H1 (cell line): ENCODE measurements around the gene DSCAM.

Experiments
- ASH2L ChIP-seq: fragments of 200-600, 300-600 bp; sonication (generic); IDR thresholded peaks from one replicate; pipeline ENCODE4 v1.7.1; 2017; ENCODE audit warnings: low read length
- EZH2 ChIP-seq: fragments of 200-600 bp; sonication (generic); IDR thresholded peaks from 2 replicates; pipeline ENCODE4 v1.7.1; 2012; ENCODE audit warnings: low read depth, mild to moderate bottlenecking, moderate library complexity, low read length, inconsistent platforms; ENCODE audit not compliant: severe bottlenecking
- JUN ChIP-seq: IDR thresholded peaks from 2 replicates; pipeline ENCODE4 v1.6.1; 2011; ENCODE audit warnings: low read depth, mild to moderate bottlenecking, improper control_type of control experiment, low read length
- KDM1A ChIP-seq: fragments of 200-600, 300-600 bp; sonication (generic); IDR thresholded peaks from 2 replicates; pipeline ENCODE4 v1.7.1; 2016; ENCODE audit warnings: mild to moderate bottlenecking, low read length, borderline replicate concordance
- MAFK ChIP-seq: IDR thresholded peaks from 2 replicates; pipeline ENCODE4 v1.6.1; 2012; ENCODE audit warnings: low read depth, mild to moderate bottlenecking, improper control_type of control experiment, low read length
- POLR2A ChIP-seq, 2 experiments: IDR thresholded peaks; 1 replicate in 1 of 2; 2 replicates in 1 of 2; pipeline ENCODE4 v1.6.1; 2011; ENCODE audit warnings: low read depth in 2 of 2, low read length in 2 of 2, mild to moderate bottlenecking in 2 of 2; ENCODE audit errors: control extremely low read depth in 1 of 2
- RAD21 ChIP-seq, 2 experiments: IDR thresholded peaks in 1 of 2; conservative IDR thresholded peaks in 1 of 2; 2 replicates each; pipeline ENCODE4 v1.6.1; 2011; ENCODE audit warnings: low read depth in 2 of 2, low read length in 2 of 2, improper control_type of control experiment in 1 of 2, inconsistent platforms in 1 of 2, mild to moderate bottlenecking in 1 of 2, moderate library complexity in 1 of 2
- SIN3A ChIP-seq, 2 experiments: IDR thresholded peaks in 1 of 2; conservative IDR thresholded peaks in 1 of 2; 2 replicates each; pipeline ENCODE4 v1.6.1; 2011 to 2012; ENCODE audit warnings: low read length in 2 of 2, improper control_type of control experiment in 1 of 2, low read depth in 1 of 2, mild to moderate bottlenecking in 1 of 2
- TAF1 ChIP-seq: IDR thresholded peaks from 2 replicates; pipeline ENCODE4 v1.6.1; 2011; ENCODE audit warnings: mild to moderate bottlenecking, low read depth, low read length
- TEAD4 ChIP-seq: IDR thresholded peaks from 2 replicates; pipeline ENCODE4 v1.6.1; 2012; ENCODE audit warnings: low read depth, low read length, inconsistent platforms, mixed read lengths
- ZNF274 ChIP-seq: IDR thresholded peaks from 2 replicates; pipeline ENCODE4 v1.7.0; 2012; ENCODE audit warnings: low read length, borderline replicate concordance; ENCODE audit errors: extremely low read depth
- TF ChIP-seq, protein P1 (sequence below), 3 experiments: IDR thresholded peaks; 1 replicate in 2 of 3; 2 replicates in 1 of 3; pipeline versions ENCODE4 v1.5.1 to v1.6.1; 2011; ENCODE audit warnings: low read length in 3 of 3, mild to moderate bottlenecking in 3 of 3, inconsistent platforms in 2 of 3, low read depth in 1 of 3, moderate library complexity in 1 of 3; ENCODE audit not compliant: insufficient read depth in 1 of 3; ENCODE audit errors: control extremely low read depth in 1 of 3
- TF ChIP-seq, protein P2 (sequence below): IDR thresholded peaks from 2 replicates; pipeline ENCODE4 v1.6.1; 2012; ENCODE audit warnings: inconsistent platforms
- TF ChIP-seq, protein P3 (sequence below): IDR thresholded peaks from 2 replicates; pipeline ENCODE4 v1.6.1; 2011; ENCODE audit warnings: low read length, improper control_type of control experiment

DNA sequence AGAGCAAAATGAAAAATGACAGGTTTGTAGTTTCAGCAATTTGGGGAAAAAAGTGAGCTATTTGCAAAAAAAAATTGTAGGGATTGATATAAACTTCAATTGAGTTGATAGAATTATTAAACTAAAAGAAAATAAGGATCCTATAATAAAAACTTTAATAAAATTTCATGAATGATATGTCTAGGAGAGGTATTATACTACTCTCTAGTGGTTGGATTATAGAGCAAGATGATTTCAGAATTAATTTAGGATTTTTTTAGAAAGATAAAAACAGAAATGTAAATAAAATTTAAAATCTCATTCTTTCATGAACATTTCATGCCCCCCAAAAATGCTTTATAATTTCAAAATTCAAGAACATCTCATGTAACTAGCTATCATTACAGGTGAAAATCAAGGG lies 430.4 kb downstream of the DSCAM start:
- no peak for TF ChIP-seq POLR2A (IDR thresholded peaks at IDR 0.05; ENCODE audit: control extremely low read depth in 1 of 2, low read depth in 2 of 2, low read length in 2 of 2)
- no peak for TF ChIP-seq SIN3A (conservative IDR thresholded peaks at IDR 0.05 in 1 of 2, IDR thresholded peaks at IDR 0.05 in 1 of 2; ENCODE audit: low read depth in 1 of 2, low read length in 2 of 2)
- TF ChIP-seq KDM1A, result no peak
- no peak for TF ChIP-seq MAFK
- TF ChIP-seq RAD21 (IDR thresholded peaks at IDR 0.05 in 1 of 2, conservative IDR thresholded peaks at IDR 0.05 in 1 of 2; ENCODE audit: low read depth in 2 of 2, low read length in 2 of 2), result no peak
- TF ChIP-seq TEAD4, result no peak
- TF ChIP-seq ZNF274, result no peak
- TF ChIP-seq, protein P1, sequence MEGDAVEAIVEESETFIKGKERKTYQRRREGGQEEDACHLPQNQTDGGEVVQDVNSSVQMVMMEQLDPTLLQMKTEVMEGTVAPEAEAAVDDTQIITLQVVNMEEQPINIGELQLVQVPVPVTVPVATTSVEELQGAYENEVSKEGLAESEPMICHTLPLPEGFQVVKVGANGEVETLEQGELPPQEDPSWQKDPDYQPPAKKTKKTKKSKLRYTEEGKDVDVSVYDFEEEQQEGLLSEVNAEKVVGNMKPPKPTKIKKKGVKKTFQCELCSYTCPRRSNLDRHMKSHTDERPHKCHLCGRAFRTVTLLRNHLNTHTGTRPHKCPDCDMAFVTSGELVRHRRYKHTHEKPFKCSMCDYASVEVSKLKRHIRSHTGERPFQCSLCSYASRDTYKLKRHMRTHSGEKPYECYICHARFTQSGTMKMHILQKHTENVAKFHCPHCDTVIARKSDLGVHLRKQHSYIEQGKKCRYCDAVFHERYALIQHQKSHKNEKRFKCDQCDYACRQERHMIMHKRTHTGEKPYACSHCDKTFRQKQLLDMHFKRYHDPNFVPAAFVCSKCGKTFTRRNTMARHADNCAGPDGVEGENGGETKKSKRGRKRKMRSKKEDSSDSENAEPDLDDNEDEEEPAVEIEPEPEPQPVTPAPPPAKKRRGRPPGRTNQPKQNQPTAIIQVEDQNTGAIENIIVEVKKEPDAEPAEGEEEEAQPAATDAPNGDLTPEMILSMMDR (IDR thresholded peaks at IDR 0.05; ENCODE audit: control extremely low read depth in 1 of 3, insufficient read depth in 1 of 3, low read depth in 1 of 3, low read length in 3 of 3), result no peak
- TF ChIP-seq, protein P2, sequence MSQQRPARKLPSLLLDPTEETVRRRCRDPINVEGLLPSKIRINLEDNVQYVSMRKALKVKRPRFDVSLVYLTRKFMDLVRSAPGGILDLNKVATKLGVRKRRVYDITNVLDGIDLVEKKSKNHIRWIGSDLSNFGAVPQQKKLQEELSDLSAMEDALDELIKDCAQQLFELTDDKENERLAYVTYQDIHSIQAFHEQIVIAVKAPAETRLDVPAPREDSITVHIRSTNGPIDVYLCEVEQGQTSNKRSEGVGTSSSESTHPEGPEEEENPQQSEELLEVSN, result no peak
- no peak for TF ChIP-seq TAF1
- TF ChIP-seq, protein P3, sequence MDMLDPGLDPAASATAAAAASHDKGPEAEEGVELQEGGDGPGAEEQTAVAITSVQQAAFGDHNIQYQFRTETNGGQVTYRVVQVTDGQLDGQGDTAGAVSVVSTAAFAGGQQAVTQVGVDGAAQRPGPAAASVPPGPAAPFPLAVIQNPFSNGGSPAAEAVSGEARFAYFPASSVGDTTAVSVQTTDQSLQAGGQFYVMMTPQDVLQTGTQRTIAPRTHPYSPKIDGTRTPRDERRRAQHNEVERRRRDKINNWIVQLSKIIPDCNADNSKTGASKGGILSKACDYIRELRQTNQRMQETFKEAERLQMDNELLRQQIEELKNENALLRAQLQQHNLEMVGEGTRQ, result no peak
- TF ChIP-seq JUN, result no peak
- TF ChIP-seq EZH2, result no peak
- TF ChIP-seq ASH2L, result no peak
